GM12892 (cell line): ENCODE measurements around the gene SDK1.

Experiments
- DNase-seq: peaks from one replicate; pipeline ENCODE4 v3.0.0; 2011; ENCODE audit not compliant: insufficient read length
- FAIRE-seq: peaks from 2 replicates; lab custom pipeline; 2011; peaks lifted over from hg19 to GRCh38; lab: Jason Lieb, UNC
- POLR2A ChIP-seq: IDR thresholded peaks from 2 replicates; pipeline ENCODE4 v1.6.1; 2011; ENCODE audit warnings: low read depth, low read length, control low read depth
- POLR2AphosphoS5 ChIP-seq: IDR thresholded peaks from 2 replicates; pipeline ENCODE4 v1.6.1; 2011; ENCODE audit warnings: low read depth, low read length, control low read depth
- TAF1 ChIP-seq: IDR thresholded peaks from 2 replicates; pipeline ENCODE4 v1.6.1; 2011; ENCODE audit warnings: low read depth, mild to moderate bottlenecking, control low read depth, low read length, borderline replicate concordance

The SDK1 gene

GRCh38 chr7:3367261-3367660, 66.2 kb downstream of the SDK1 start:
- TF ChIP-seq POLR2AphosphoS5 (no peak), TAF1 (no peak), POLR2A (no peak)
- FAIRE-seq (no peak), DNase-seq (no peak)

DNA sequence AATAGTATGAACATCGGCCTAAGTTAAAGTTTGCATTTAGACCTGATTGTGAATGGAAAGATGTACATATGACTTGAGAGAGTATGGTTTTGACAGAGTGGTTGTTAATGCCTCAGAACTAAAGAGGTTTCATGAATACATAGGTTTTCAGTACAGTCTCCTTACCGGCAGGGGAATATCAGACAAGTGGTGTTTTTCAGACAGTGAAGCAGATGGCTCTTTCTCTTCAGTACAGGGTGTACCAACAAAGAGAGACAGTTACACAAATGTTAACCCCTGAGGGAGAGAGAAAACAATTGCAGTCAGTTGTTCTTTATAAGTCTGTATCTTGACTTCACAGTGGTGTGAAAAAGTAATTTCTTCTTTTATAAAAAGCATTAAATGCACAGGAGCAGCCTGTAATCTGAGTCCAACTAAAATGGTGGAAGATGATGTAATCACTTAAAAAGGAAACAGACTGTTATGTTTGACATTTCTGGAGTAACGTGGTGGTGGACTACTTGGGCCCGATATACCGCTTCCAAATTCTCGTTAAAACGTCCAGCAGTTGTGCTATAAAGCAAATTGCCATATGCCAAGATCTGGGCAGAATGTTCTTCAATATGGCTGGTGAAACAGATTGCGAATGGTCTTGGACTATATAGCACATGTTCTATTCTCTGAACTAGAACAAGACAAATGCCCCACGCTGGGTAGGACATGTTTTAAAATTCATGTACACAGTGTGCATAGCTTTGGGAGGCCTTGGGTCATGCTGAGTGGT, 69.2 kb downstream of the SDK1 start:
- DNase-seq = no peak
- TF ChIP-seq TAF1 = no peak
- TF ChIP-seq POLR2AphosphoS5 = no peak
- no peak for FAIRE-seq

DNA sequence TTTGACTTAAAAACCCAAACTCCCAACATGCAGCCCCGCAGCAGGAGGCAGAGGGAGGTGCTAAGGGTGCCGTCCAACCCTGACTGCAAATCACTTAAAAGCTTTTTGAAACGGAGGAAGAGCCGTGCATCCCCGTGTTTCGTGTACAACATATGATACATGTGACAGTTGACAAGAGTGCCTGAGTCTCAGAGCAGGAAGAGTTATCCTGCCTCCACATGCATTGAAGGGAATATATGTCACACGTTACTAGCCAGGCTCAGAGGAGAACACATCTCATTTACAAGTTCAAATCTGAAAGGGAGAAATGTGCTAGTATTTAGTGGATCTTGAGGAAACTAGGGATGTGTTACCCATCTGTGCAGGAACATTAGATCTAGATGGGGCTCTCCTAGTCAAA, 69.9 kb downstream of the SDK1 start:
- DNase-seq (no peak), FAIRE-seq (no peak)
- TF ChIP-seq TAF1 (no peak), POLR2A (no peak), POLR2AphosphoS5 (no peak)

GRCh38 chr7:3371601-3372000, 70.5 kb downstream of the SDK1 start:
- FAIRE-seq (no peak), DNase-seq (no peak)
- no peak for TF ChIP-seq POLR2AphosphoS5
- TF ChIP-seq TAF1 = no peak
- TF ChIP-seq POLR2A = no peak

- TF ChIP-seq POLR2A = no peak
- no peak for TF ChIP-seq TAF1
- no peak for TF ChIP-seq POLR2AphosphoS5
- no peak for DNase-seq
- no peak for FAIRE-seq
Observed at GRCh38 chr7:3374239-3374638, 73.2 kb downstream of the SDK1 start.

- TF ChIP-seq POLR2AphosphoS5 = no peak
- TF ChIP-seq POLR2A = no peak
- no peak for TF ChIP-seq TAF1
- DNase-seq (no peak), FAIRE-seq (no peak)
Observed at GRCh38 chr7:3378390-3379150, 77.5 kb downstream of the SDK1 start.

GRCh38 chr7:3380034-3380433, 79.0 kb downstream of the SDK1 start:
- TF ChIP-seq POLR2AphosphoS5 (no peak), POLR2A (no peak), TAF1 (no peak)
- FAIRE-seq (no peak), DNase-seq (no peak)

GRCh38 chr7:3380886-3381685, 80.0 kb downstream of the SDK1 start:
- FAIRE-seq (no peak), DNase-seq (no peak)
- TF ChIP-seq TAF1 = no peak
- TF ChIP-seq POLR2AphosphoS5 = no peak
- TF ChIP-seq POLR2A = no peak

DNA sequence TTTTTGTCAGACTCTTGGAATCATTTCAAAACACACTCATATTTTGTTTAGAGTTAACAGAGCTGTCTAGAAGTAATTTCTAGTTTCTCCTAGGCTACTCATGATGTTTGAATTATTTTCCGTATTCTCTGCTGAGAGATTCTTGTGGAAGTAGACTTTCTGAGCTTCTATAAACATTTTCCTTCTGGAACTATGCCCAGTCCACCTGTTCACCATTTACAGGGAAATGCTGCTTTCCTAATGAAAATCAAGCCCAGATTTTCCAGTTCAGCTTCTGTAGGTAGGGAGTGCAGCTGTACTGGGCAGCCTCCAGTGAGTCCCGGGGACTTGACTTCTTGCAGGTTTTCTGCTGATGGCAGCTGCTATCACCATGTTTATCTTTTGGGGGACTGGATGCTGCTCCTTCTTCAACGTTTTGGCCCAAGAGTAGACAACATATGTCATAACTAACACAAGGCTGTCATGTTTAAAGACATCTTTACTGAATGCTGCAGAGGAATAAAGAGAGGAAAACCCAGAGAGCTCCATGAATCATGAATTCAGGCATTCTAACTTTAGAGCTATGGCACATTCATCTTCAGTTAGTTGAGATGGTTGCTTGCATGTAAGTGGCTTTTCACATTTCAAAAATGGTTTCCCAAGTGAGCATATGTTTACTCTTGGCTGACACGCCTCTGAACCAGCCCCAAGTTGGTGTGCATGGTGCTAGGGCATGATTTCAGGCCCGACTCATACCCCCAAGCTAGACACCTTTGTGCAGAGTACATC, 85.6 kb downstream of the SDK1 start:
- FAIRE-seq = no peak
- no peak for DNase-seq
- no peak for TF ChIP-seq TAF1
- no peak for TF ChIP-seq POLR2AphosphoS5
- TF ChIP-seq POLR2A = no peak

DNA sequence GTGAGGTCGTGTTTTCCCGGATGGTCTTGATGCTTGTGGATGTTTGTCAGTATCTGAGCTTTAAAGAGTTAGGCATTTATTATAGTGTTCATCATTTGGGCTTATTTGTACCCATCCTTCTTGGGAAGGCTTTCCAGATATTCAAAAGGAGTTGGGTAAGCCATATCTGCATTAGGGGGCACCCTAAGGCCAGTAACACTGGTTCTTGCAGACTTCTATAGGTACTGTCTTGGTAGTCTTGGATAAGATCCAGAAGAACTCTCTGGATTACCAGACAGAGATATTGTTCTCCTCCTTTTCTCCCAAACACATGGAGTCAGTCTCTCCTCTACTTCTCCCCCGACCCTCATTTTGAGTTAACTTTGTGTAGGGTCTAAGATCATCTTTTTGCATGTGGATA, 92.8 kb downstream of the SDK1 start:
- DNase-seq (no peak), FAIRE-seq (no peak)
- TF ChIP-seq TAF1 = no peak
- no peak for TF ChIP-seq POLR2AphosphoS5
- TF ChIP-seq POLR2A = no peak
